MM.1S (cell line): ENCODE measurements around the gene NCOA4.

Experiments used
- CTCF ChIP-seq: fragments of 300-600 bp; sonication (generic); IDR thresholded peaks from 2 replicates; pipeline ENCODE4 v1.5.1; 2016; ENCODE audit warnings: antibody characterized with exemption, low read length, mixed read lengths
- EZH2 ChIP-seq: fragments of 300-600 bp; sonication (generic); optimal IDR thresholded peaks from 2 replicates; pipeline ENCODE3; 2017; ENCODE audit warnings: low read depth, mild to moderate bottlenecking, antibody characterized with exemption, low read length, mixed read lengths
- EZH2phosphoT487 ChIP-seq: fragments of 300-600 bp; sonication (generic); IDR thresholded peaks from 2 replicates; pipeline ENCODE4 v1.6.1; 2018; ENCODE audit warnings: antibody characterized with exemption, low read length

GRCh38 chr10:46031648-46032532, 1.5 kb upstream of the NCOA4 start:
- TF ChIP-seq CTCF: no peak
- no peak for TF ChIP-seq EZH2
- TF ChIP-seq EZH2phosphoT487: no peak
